K562 (cell line): ENCODE results near the gene APCDD1. TPM values are rescaled to one million over a fixed set of nuclear protein-coding genes. Genes with fewer than 3 reads are reported as not detected.

ENCODE experiments used
- ATAC-seq: fragments of 200-7000 bp; cut with Tn5 transposase; 3 replicates; pipeline ENCODE4 v1.9.1; 2020; ENCODE audit warnings: moderate library complexity
- BruUV-seq: library from RNA; stranded (reverse); fragments of 400-500 nt; replicated peaks from 2 replicates; lab custom pipeline; 2021; lab: Mats Ljungman, UMichigan
- CTCF ChIA-PET: fragments of 300-600 bp; formaldehyde crosslinking; extraction: SDS; loops from one replicate; lab custom pipeline; 2021; ENCODE audit warnings: low intra/inter-chr PET ratio; lab: Yijun Ruan, JAX
- POLR2A ChIA-PET: fragments of 300-600, 350-650 bp; sonication (Branson Sonifier 250); formaldehyde crosslinking; extraction: SDS; loops from one replicate; lab custom pipeline; 2021; ENCODE audit warnings: antibody characterized with exemption, inconsistent platforms; lab: Yijun Ruan, JAX
- DNase-seq, 4 experiments: peaks; one replicate each; pipeline versions ENCODE4 v3.0.0 to v3.0.0-alpha.2; 2011 to 2018; ENCODE audit warnings: low spot score in 3 of 4, mixed read lengths in 3 of 4; ENCODE audit errors: extremely low read depth in 1 of 4
- FAIRE-seq: peaks from 2 replicates; lab custom pipeline; 2011; peaks lifted over from hg19 to GRCh38; lab: Jason Lieb, UNC
- H2AFZ ChIP-seq: 2 replicates; pipeline ENCODE4 v1.6.0; 2011; ENCODE audit warnings: low read depth, low read length, control low read depth, inconsistent platforms
- H3K27ac ChIP-seq: fragments of 200-600 bp; 3 replicates; pipeline ENCODE4 v1.8.0; 2011; ENCODE audit warnings: low read depth, mild to moderate bottlenecking, control low read depth, inconsistent platforms, low read length, moderate library complexity, mixed read lengths; ENCODE audit errors: extremely low read depth
- H3K27me3 ChIP-seq, 2 experiments: fragments of 300-600 bp in 1 of 2; 2 replicates in 1 of 2; 3 replicates in 1 of 2; pipeline versions ENCODE4 v1.6.0 to v1.8.0; 2011; ENCODE audit warnings: inconsistent platforms in 2 of 2, low read length in 2 of 2, mild to moderate bottlenecking in 1 of 2, mixed read lengths in 1 of 2, moderate library complexity in 1 of 2; ENCODE audit not compliant: control insufficient read depth in 2 of 2, insufficient read depth in 2 of 2
- H3K36me3 ChIP-seq: fragments of 300-600 bp; 3 replicates; pipeline ENCODE4 v1.8.0; 2011; ENCODE audit warnings: mild to moderate bottlenecking, low read length, inconsistent platforms; ENCODE audit not compliant: control insufficient read depth, insufficient read depth
- H3K4me1 ChIP-seq, 2 experiments: fragments of 200-600 bp in 1 of 2; replicated peaks in 1 of 2; 2 replicates in 1 of 2; 3 replicates in 1 of 2; pipeline versions ENCODE4 v1.5.1 to v1.8.0; 2011; ENCODE audit warnings: inconsistent platforms in 2 of 2, low read length in 2 of 2, mild to moderate bottlenecking in 1 of 2, mixed read lengths in 1 of 2, moderate library complexity in 1 of 2; ENCODE audit not compliant: control insufficient read depth in 2 of 2, insufficient read depth in 2 of 2
- H3K4me2 ChIP-seq: 2 replicates; pipeline ENCODE4 v1.6.1; 2011; ENCODE audit warnings: low read length, control low read depth, inconsistent platforms, mixed read lengths; ENCODE audit not compliant: insufficient read depth
- H3K4me3 ChIP-seq: fragments of 200-600 bp; sonication (generic), shearing (Covaris generic); 2 replicates; pipeline ENCODE4 v1.5.1; 2016; ENCODE audit warnings: control low read depth, inconsistent platforms
- H3K79me2 ChIP-seq: fragments of 200-600 bp; 3 replicates; pipeline ENCODE4 v1.8.0; 2011; ENCODE audit warnings: low read length, inconsistent platforms; ENCODE audit not compliant: control insufficient read depth, insufficient read depth
- H3K9ac ChIP-seq, 2 experiments: 2 replicates each; pipeline versions ENCODE4 v1.6.0 to v1.6.1; 2011; ENCODE audit warnings: low read depth in 2 of 2, low read length in 2 of 2, control low read depth in 1 of 2, inconsistent platforms in 1 of 2, mild to moderate bottlenecking in 1 of 2, mixed read lengths in 1 of 2; ENCODE audit not compliant: insufficient read depth in 1 of 2
- H3K9me1 ChIP-seq: one replicate; pipeline ENCODE4 v1.6.0; 2011; ENCODE audit warnings: inconsistent platforms, mild to moderate bottlenecking, low read length, moderate library complexity; ENCODE audit not compliant: control insufficient read depth, insufficient read depth
- H3K9me3 ChIP-seq: replicated peaks from 2 replicates; pipeline ENCODE4 v1.5.1; 2011; ENCODE audit warnings: low read depth, low read length, inconsistent platforms; ENCODE audit not compliant: control insufficient read depth, insufficient read depth
- H4K20me1 ChIP-seq: replicated peaks from 2 replicates; pipeline ENCODE4 v1.6.1; 2011; ENCODE audit warnings: low read length, inconsistent platforms, mixed read lengths; ENCODE audit not compliant: control insufficient read depth, insufficient read depth
- ARID1B ChIP-seq: fragments of 450-650 bp; IDR thresholded peaks from 2 replicates; pipeline ENCODE4 v1.6.1; 2016; ENCODE audit warnings: antibody characterized with exemption, mild to moderate bottlenecking, inconsistent platforms
- KDM1A ChIP-seq, 2 experiments: fragments of 450-650 bp; IDR thresholded peaks; 2 replicates each; pipeline ENCODE4 v1.6.1; 2016; ENCODE audit warnings: mild to moderate bottlenecking in 2 of 2
- MAZ ChIP-seq, 2 experiments: fragments of 450-650 bp in 1 of 2; sonication (generic) in 1 of 2; formaldehyde crosslinking; IDR thresholded peaks in 1 of 2; conservative IDR thresholded peaks in 1 of 2; 2 replicates each; pipeline versions ENCODE4 v1.4.0 to v1.5.0; 2020; ENCODE audit warnings: mild to moderate bottlenecking in 1 of 2, missing genetic modification reagents in 1 of 2
- MCM3 ChIP-seq: fragments of 450-650 bp; IDR thresholded peaks from 2 replicates; pipeline ENCODE4 v1.6.1; 2016
- MEIS2 ChIP-seq: fragments of 450-650 bp; IDR thresholded peaks from 2 replicates; pipeline ENCODE4 v1.6.1; 2014; ENCODE audit warnings: mild to moderate bottlenecking; ENCODE audit not compliant: partially characterized antibody
- MTA2 ChIP-seq: fragments of 450-650 bp; IDR thresholded peaks from 2 replicates; pipeline ENCODE4 v1.6.1; 2016; ENCODE audit warnings: low read depth
- NR2C2 ChIP-seq, 2 experiments: fragments of 200-800 bp in 1 of 2; sonication (Bioruptor generic) in 1 of 2; sonication (generic) in 1 of 2; formaldehyde crosslinking in 1 of 2; IDR thresholded peaks; 2 replicates each; pipeline versions ENCODE4 v1.6.1 to v1.8.0; 2016 to 2022; ENCODE audit warnings: mild to moderate bottlenecking in 1 of 2, missing compliant biosample characterization in 1 of 2, missing genetic modification characterization in 1 of 2, missing genetic modification reagents in 1 of 2
- SAFB2 ChIP-seq: fragments of 200-400 bp; formaldehyde crosslinking; IDR thresholded peaks from 2 replicates; pipeline ENCODE4 v1.6.1; 2018; ENCODE audit warnings: borderline replicate concordance, low read length, low read depth, moderate library complexity; ENCODE audit not compliant: severe bottlenecking
- ZNF143 ChIP-seq: sonication (generic); formaldehyde crosslinking; IDR thresholded peaks from 2 replicates; pipeline ENCODE4 v1.9.0; 2022; ENCODE audit warnings: mild to moderate bottlenecking, missing genetic modification reagents
- ZNF282 ChIP-seq: sonication (generic); formaldehyde crosslinking; IDR thresholded peaks from 2 replicates; pipeline ENCODE4 v1.8.1; 2023; ENCODE audit warnings: missing genetic modification reagents
- ZNF584 ChIP-seq: fragments of 200-800 bp; sonication (Bioruptor generic); IDR thresholded peaks from 2 replicates; pipeline ENCODE4 v1.6.1; 2016; ENCODE audit warnings: low read depth, mild to moderate bottlenecking, missing genetic modification characterization, missing compliant biosample characterization
- WGBS: fragments of 100-300 bp; shearing (Covaris generic); methylation state at CpG from one replicate; pipeline ENCODE4 v1.1.6; 2016; ENCODE audit warnings: low coverage, mixed read lengths; ENCODE audit not compliant: insufficient coverage; ENCODE audit errors: missing lambda C conversion rate; 5-methylcytosine and 5-hydroxymethylcytosine counted together
- in situ Hi-C: fragments of 300-500 bp; cut with MboI; formaldehyde crosslinking; loops from 4 replicates; pipeline ENCODE4 v1.15.0; 2018; ENCODE audit warnings: inconsistent platforms, mixed read lengths
- intact Hi-C: fragments of 100-400 bp; cut with micrococcal nuclease; formaldehyde crosslinking; loops from 2 replicates; pipeline ENCODE4 v1.14.2; 2022
- polyA plus RNA-seq, 8 experiments: library from polyadenylated mRNA; depleted of rRNA in 4 of 8; stranded (reverse) in 5 of 8; unstranded in 3 of 8; fragments of >200 nt; fragmentation: Nextera tagmentation in 2 of 8; fragmentation: Illumina TruSeq in 1 of 8; extraction: Ambion mirVana in 2 of 8; extraction: Trizol in 1 of 8; gene quantifications; 2 replicates each; pipeline versions ENCODE4 v1.2.1 to v1.2.3, GENCODE V29; 2011 to 2014; ENCODE audit warnings: inconsistent platforms in 1 of 8, missing spikeins in 1 of 8
- total RNA-seq, 7 experiments: library from RNA; depleted of rRNA in 6 of 7; stranded (reverse); fragments of >200 nt in 6 of 7; fragmentation: Illumina TruSeq in 2 of 7; extraction: Trizol in 2 of 7; gene quantifications; 2 replicates each; pipeline versions ENCODE4 v1.2.1 to v1.2.3, GENCODE V29; 2011 to 2021; ENCODE audit warnings: low replicate concordance in 1 of 7
- TF ChIP-seq, protein P1 (sequence below): fragments of 250-450 bp; sonication (Bioruptor Pico); IDR thresholded peaks from 2 replicates; pipeline ENCODE4 v1.8.0; 2022; ENCODE audit warnings: moderate library complexity, mild to moderate bottlenecking, inconsistent platforms
- TF ChIP-seq, protein P2 (sequence below): IDR thresholded peaks from 2 replicates; pipeline ENCODE4 v1.6.1; 2011; ENCODE audit not compliant: insufficient read length; ENCODE audit errors: extremely low read depth
- TF ChIP-seq, protein P3 (sequence below): fragments of 450-650 bp; formaldehyde crosslinking; IDR thresholded peaks from 2 replicates; pipeline ENCODE4 v1.4.0; 2022; ENCODE audit warnings: mild to moderate bottlenecking, moderate library complexity
- TF ChIP-seq, protein P4 (sequence below): fragments of 150-350 bp; conservative IDR thresholded peaks from 2 replicates; pipeline ENCODE4 v1.6.1; 2014; ENCODE audit warnings: low read length

Gene APCDD1
- total and polyA plus RNA-seq, 9 of the 15 experiments (the other 6 are each of a cell fraction or from before 2014, with no cell fraction given) = 0.07 TPM; not detected in 8

DNA sequence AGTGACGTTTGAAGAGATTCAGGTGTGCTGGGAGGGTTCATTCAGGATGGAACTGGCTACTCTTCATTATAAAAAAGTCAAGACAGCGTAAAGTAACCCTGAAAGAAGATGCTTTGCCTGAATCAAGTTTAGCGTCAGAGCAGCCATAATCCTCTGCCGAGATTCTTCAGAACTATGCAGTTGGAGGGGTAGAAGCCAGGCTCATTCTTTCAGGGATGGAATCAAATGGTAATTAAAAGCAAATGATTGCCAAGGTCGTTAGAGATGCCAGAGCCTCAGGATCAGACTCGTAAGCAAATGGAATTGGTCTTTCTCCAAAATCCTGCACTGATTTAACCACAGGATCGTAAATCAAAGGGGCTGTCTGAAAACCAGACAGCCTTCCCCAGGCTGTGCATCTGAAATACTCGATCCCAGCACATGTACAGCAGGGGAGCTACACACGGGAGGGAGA, 21.9 kb downstream of the APCDD1 start (continued):
- TF ChIP-seq MEIS2 (peak; percentile 62), ZNF584 (CRISPR knock-in tag) (no peak), MCM3 (no peak), ZNF282 (CRISPR knock-in tag) (no peak), ARID1B (no peak), KDM1A (IDR thresholded peaks at IDR 0.05) (peak; percentile 89 to 93)
- TF ChIP-seq, protein P1, sequence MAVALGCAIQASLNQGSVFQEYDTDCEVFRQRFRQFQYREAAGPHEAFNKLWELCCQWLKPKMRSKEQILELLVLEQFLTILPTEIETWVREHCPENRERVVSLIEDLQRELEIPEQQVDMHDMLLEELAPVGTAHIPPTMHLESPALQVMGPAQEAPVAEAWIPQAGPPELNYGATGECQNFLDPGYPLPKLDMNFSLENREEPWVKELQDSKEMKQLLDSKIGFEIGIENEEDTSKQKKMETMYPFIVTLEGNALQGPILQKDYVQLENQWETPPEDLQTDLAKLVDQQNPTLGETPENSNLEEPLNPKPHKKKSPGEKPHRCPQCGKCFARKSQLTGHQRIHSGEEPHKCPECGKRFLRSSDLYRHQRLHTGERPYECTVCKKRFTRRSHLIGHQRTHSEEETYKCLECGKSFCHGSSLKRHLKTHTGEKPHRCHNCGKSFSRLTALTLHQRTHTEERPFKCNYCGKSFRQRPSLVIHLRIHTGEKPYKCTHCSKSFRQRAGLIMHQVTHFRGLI (CRISPR knock-in tag) = no peak

DNA sequence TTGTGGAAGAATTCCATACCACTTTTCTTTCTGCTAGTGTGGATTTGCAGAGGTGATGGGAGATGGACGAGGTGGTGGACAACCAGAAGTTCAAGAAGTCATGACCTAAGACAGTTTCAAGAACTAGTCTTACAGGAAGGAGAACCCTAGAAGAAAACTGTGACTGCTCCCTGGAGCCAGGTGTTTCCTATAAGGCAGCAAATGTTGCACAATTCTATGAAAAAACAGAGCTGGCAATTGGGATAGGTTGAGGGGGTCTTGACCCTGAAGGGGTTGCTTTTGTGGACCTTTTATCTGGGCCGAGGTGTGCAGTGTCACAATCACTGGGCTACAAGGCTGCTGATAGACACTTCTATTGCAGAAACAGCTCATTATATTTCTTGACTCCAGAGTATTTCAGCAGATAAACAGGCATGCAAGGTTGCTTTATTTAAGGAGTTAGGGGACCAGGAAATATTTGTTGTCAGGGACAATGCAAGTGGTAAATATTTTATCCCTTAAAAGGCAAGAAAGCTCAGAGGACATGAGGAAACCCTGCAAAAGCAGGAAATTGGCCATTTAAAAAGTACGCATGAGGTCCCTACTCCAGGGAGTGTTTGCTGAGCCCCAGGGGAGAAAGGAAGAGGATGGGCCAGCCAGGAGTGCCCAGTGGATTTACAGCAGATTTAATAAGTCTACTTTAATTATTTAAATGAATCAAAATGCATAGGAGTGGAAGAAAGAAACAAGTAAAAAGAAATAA, 22.9 kb downstream of the APCDD1 start:
- Histone ChIP-seq H3K4me1 (no peaks in the 10 kb centered on the region), H3K9me1 (no peaks in the 10 kb centered on the region), H3K4me3 (no peak overlapping the region), H3K9me3 (no peaks in the 10 kb centered on the region), H2AFZ (no peak overlapping the region), H3K79me2 (no peaks in the 10 kb centered on the region), H3K36me3 (no peaks in the 10 kb centered on the region), H3K4me2 (no peak overlapping the region), H3K9ac (no peak overlapping the region), H3K27ac (no peak overlapping the region), H4K20me1 (no peaks in the 10 kb centered on the region; the same call in 1 of the 2 replicates), H3K27me3 (peaks cover 36 to 55% of the 10 kb centered on the region in 2 experiments)
- 0% methylated on average over 3 of the region's 3 CpGs for WGBS
- ATAC-seq = no peak
- intact Hi-C loops = no loop called here
- no TSS peak for BruUV-seq
- in situ Hi-C loops = no loop called here
- ChIA-PET CTCF (no interaction called here), POLR2A (no interaction called here)
- no peak for DNase-seq
- FAIRE-seq = no peak
- TF ChIP-seq, protein P2, sequence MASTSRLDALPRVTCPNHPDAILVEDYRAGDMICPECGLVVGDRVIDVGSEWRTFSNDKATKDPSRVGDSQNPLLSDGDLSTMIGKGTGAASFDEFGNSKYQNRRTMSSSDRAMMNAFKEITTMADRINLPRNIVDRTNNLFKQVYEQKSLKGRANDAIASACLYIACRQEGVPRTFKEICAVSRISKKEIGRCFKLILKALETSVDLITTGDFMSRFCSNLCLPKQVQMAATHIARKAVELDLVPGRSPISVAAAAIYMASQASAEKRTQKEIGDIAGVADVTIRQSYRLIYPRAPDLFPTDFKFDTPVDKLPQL = no peak
- TF ChIP-seq MAZ (CRISPR knock-in tag; conservative IDR thresholded peaks at IDR 0.05 in 1 of 2, IDR thresholded peaks at IDR 0.05 in 1 of 2) = no peak
- no peak for TF ChIP-seq NR2C2 (CRISPR knock-in tag; IDR thresholded peaks at IDR 0.05)
- no peak for TF ChIP-seq NR2C2 (tag; IDR thresholded peaks at IDR 0.05)
- TF ChIP-seq SAFB2 = no peak
- no peak for TF ChIP-seq ZNF143 (CRISPR knock-in tag)
- TF ChIP-seq, protein P3, sequence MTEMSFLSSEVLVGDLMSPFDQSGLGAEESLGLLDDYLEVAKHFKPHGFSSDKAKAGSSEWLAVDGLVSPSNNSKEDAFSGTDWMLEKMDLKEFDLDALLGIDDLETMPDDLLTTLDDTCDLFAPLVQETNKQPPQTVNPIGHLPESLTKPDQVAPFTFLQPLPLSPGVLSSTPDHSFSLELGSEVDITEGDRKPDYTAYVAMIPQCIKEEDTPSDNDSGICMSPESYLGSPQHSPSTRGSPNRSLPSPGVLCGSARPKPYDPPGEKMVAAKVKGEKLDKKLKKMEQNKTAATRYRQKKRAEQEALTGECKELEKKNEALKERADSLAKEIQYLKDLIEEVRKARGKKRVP = no peak
- no peak for TF ChIP-seq MTA2
- TF ChIP-seq, protein P4, sequence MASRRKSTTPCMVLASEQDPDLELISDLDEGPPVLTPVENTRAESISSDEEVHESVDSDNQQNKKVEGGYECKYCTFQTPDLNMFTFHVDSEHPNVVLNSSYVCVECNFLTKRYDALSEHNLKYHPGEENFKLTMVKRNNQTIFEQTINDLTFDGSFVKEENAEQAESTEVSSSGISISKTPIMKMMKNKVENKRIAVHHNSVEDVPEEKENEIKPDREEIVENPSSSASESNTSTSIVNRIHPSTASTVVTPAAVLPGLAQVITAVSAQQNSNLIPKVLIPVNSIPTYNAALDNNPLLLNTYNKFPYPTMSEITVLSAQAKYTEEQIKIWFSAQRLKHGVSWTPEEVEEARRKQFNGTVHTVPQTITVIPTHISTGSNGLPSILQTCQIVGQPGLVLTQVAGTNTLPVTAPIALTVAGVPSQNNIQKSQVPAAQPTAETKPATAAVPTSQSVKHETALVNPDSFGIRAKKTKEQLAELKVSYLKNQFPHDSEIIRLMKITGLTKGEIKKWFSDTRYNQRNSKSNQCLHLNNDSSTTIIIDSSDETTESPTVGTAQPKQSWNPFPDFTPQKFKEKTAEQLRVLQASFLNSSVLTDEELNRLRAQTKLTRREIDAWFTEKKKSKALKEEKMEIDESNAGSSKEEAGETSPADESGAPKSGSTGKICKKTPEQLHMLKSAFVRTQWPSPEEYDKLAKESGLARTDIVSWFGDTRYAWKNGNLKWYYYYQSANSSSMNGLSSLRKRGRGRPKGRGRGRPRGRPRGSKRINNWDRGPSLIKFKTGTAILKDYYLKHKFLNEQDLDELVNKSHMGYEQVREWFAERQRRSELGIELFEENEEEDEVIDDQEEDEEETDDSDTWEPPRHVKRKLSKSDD = no peak
